ENCODE measurements around the gene ZNF860.

GRCh38 chr3:31967592-31967991, 14.0 kb upstream of the ZNF860 start:
- no peak for TF ChIP-seq CTCF (IDR thresholded peaks at IDR 0.05)
- TF ChIP-seq, protein P1, sequence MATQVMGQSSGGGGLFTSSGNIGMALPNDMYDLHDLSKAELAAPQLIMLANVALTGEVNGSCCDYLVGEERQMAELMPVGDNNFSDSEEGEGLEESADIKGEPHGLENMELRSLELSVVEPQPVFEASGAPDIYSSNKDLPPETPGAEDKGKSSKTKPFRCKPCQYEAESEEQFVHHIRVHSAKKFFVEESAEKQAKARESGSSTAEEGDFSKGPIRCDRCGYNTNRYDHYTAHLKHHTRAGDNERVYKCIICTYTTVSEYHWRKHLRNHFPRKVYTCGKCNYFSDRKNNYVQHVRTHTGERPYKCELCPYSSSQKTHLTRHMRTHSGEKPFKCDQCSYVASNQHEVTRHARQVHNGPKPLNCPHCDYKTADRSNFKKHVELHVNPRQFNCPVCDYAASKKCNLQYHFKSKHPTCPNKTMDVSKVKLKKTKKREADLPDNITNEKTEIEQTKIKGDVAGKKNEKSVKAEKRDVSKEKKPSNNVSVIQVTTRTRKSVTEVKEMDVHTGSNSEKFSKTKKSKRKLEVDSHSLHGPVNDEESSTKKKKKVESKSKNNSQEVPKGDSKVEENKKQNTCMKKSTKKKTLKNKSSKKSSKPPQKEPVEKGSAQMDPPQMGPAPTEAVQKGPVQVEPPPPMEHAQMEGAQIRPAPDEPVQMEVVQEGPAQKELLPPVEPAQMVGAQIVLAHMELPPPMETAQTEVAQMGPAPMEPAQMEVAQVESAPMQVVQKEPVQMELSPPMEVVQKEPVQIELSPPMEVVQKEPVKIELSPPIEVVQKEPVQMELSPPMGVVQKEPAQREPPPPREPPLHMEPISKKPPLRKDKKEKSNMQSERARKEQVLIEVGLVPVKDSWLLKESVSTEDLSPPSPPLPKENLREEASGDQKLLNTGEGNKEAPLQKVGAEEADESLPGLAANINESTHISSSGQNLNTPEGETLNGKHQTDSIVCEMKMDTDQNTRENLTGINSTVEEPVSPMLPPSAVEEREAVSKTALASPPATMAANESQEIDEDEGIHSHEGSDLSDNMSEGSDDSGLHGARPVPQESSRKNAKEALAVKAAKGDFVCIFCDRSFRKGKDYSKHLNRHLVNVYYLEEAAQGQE (IDR thresholded peaks at IDR 0.05; ENCODE audit: insufficient read depth in 1 of 2, low read depth in 2 of 2, low read length in 1 of 2) = no peak
- TF ChIP-seq POLR2AphosphoS5 (IDR thresholded peaks at IDR 0.05; ENCODE audit: low read depth, low read length) = no peak

Measured in Panc1 (cell line).